HG02678 (cell line): Measurements from ENCODE around the gene KLHL11.
"Not testable (repeated sequence)": the region's sequence is repeated elsewhere in the genome, so short reads cannot be mapped to it uniquely, and the experiment has no call there.

Experiments used
- ATAC-seq: cut with Tn5 transposase; IDR thresholded peaks from one replicate; pipeline ENCODE4 v1.9.1; 2021; ENCODE audit warnings: mild to moderate bottlenecking, moderate library complexity; ENCODE audit not compliant: unreplicated experiment

Gene KLHL11

GRCh38 chr17:41840781-41841180 lies 24.4 kb downstream of the KLHL11 start:
- ATAC-seq, result not testable (repeated sequence)

GRCh38 chr17:41839448-41839847 lies 25.8 kb downstream of the KLHL11 start:
- not testable (repeated sequence) for ATAC-seq

GRCh38 chr17:41837761-41838538 lies 27.3 kb downstream of the KLHL11 start, which contains the start of gene KLHL10:
KLHL10 (plus strand) TSS chr17:41837825; CDS start chr17:41837933, 108 bp downstream.
- no peak for ATAC-seq

GRCh38 chr17:41836550-41837196 lies 28.6 kb downstream of the KLHL11 start:
- ATAC-seq, result no peak

- ATAC-seq, result peak; percentile 58
Measured at GRCh38 chr17:41835800-41836549, 29.2 kb downstream of the KLHL11 start, which contains the start of gene NT5C3B. NT5C3B (minus strand) TSS chr17:41836232; CDS start chr17:41836193, 39 bp downstream.

GRCh38 chr17:41835214-41835799 lies 29.9 kb downstream of the KLHL11 start:
- peak; percentile 20 for ATAC-seq

- ATAC-seq, result not testable (repeated sequence)
Measured at GRCh38 chr17:41829961-41830360, 35.3 kb downstream of the KLHL11 start.

- ATAC-seq, result no peak
Measured at GRCh38 chr17:41825175-41825845, 39.9 kb downstream of the KLHL11 start.

- no peak for ATAC-seq
Measured at GRCh38 chr17:41824086-41824485, 41.1 kb downstream of the KLHL11 start.

GRCh38 chr17:41823580-41823979 lies 41.6 kb downstream of the KLHL11 start:
- no peak for ATAC-seq

GRCh38 chr17:41823141-41823524 lies 42.1 kb downstream of the KLHL11 start:
- ATAC-seq, result no peak

GRCh38 chr17:41822216-41823140 lies 42.7 kb downstream of the KLHL11 start:
- ATAC-seq, result no peak

GRCh38 chr17:41821776-41822175 lies 43.4 kb downstream of the KLHL11 start:
- no peak for ATAC-seq

- ATAC-seq, result no peak
Measured at GRCh38 chr17:41818024-41818423, 47.2 kb downstream of the KLHL11 start.

- no peak for ATAC-seq
Measured at GRCh38 chr17:41816637-41817320, 48.4 kb downstream of the KLHL11 start.

GRCh38 chr17:41814195-41814594 lies 51.0 kb downstream of the KLHL11 start:
- ATAC-seq, result no peak

GRCh38 chr17:41813699-41814124 lies 51.5 kb downstream of the KLHL11 start:
- ATAC-seq, result no peak

GRCh38 chr17:41813152-41813680 lies 52.0 kb downstream of the KLHL11 start:
- ATAC-seq, result no peak
